Sigmoid colon (tissue), 4 donors: ENCODE data around the gene ADAMTS7.

Source experiments
- POLR2A ChIP-seq, 2 donors: fragments of 450-650 bp; IDR thresholded peaks; one replicate each; pipeline ENCODE4 v1.6.1; 2016; ENCODE audit warnings: antibody characterized with exemption in 2 of 2, mild to moderate bottlenecking in 2 of 2, moderate library complexity in 2 of 2
- POLR2AphosphoS5 ChIP-seq, 4 donors: sonication (generic); formaldehyde crosslinking; IDR thresholded peaks; one replicate each; pipeline ENCODE4 v1.6.1; 2017; ENCODE audit warnings: antibody characterized with exemption in 4 of 4
- TF ChIP-seq, protein P1 (sequence below), 4 experiments: fragments of 450-650 bp in 3 of 4; fragments of 200-600 bp in 1 of 4; IDR thresholded peaks; one replicate each; pipeline ENCODE4 v1.5.1; 2016 to 2019; ENCODE audit warnings: antibody characterized with exemption in 4 of 4, mild to moderate bottlenecking in 3 of 4, moderate library complexity in 2 of 4

DNA sequence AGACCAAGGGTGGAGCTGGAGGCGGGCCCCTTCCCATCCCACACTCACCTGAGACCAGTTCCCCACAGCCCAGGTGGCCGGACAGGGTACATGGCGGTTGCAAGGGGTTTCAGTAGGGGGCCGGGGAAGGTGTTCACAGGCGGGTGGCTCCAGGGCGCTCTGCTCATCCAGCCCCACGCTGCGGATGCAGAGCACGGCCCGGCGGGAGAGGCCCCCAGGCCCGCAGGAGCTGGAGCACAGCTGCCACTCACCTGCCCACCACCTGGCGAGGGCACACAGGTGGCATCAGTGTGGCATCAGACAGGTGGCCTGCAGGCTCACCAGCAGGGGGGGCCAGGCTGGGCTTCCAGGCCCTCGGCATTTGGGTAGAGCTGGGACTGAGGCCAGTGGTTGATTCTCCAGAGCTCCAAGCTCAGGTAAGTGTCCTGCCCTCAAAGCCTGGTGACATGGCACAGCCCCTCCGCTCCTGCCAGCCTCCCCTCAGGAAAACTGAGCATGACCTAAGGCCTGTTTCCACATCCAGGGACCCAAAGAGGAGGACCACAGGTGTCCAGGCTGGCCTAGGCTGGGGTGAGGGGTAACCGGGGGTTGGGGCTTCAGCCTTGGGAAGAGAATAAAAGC, 43.8 kb downstream of the ADAMTS7 start:
- TF ChIP-seq, protein P1, sequence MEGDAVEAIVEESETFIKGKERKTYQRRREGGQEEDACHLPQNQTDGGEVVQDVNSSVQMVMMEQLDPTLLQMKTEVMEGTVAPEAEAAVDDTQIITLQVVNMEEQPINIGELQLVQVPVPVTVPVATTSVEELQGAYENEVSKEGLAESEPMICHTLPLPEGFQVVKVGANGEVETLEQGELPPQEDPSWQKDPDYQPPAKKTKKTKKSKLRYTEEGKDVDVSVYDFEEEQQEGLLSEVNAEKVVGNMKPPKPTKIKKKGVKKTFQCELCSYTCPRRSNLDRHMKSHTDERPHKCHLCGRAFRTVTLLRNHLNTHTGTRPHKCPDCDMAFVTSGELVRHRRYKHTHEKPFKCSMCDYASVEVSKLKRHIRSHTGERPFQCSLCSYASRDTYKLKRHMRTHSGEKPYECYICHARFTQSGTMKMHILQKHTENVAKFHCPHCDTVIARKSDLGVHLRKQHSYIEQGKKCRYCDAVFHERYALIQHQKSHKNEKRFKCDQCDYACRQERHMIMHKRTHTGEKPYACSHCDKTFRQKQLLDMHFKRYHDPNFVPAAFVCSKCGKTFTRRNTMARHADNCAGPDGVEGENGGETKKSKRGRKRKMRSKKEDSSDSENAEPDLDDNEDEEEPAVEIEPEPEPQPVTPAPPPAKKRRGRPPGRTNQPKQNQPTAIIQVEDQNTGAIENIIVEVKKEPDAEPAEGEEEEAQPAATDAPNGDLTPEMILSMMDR (IDR thresholded peaks at IDR 0.05), result no peak
- no peak for TF ChIP-seq POLR2A (IDR thresholded peaks at IDR 0.05)
- TF ChIP-seq POLR2AphosphoS5 (IDR thresholded peaks at IDR 0.05), result no peak
